Measurements from ENCODE around the gene FBXO11.

- TF ChIP-seq CTCF (IDR thresholded peaks at IDR 0.05) (no peak), POLR2A (IDR thresholded peaks at IDR 0.05) (no peak)
These were observed 127.4 kb downstream of the FBXO11 start for GRCh38 chr2:47778698-47779425.

Data from heart left ventricle (tissue), 13 donors.